ENCODE data around the gene TMEM154.

TMEM154 gene

DNA sequence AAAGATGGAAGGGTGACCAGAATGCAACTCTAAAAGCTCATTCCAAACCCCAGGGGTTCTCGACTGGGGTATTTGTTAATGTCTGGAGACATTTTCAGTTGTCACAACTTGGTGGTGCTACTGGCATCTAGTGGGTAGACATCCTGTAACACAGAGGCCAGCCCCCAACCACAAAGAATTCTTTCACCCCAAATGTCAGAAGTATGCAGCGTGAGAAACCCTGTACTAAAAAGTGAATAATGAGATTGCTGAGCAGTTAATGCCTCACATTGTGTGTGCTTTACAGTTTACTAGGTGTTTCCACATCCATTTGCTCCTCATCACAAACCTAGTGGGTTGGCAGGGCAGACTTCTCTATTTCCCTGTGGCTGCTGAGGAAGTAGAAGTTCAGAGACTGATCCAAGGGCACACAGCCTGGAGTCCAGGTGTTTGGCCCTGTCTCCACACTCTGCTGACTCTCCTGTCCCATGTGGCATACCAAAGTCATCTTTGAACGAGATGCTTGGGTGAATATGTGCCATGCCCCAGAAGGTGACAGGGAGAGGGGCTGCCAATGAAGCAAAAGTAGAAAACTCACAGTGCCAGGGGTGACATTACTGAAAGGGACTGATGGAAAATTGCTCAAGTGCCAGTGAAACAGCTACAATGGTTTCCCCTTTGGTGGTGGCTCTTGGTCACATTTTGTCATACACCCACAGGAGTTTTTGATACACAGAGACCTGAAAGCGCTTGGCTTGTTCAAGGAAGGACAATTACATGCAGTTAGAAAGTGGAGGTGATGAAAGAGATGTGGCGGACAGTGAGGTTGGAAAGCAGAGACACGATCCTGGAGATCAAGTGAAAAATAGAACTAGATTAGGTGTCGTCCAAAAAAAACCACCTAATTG is 10.1 kb upstream of the TMEM154 start:
- H3K36me3 ChIP-seq (replicated peaks; ENCODE audit: low read depth, low read length), result no peaks in the 10 kb centered on the region
- no peaks in the 10 kb centered on the region for H3K9me3 ChIP-seq (ENCODE audit: insufficient read depth, low read length)
- H3K4me2 ChIP-seq (ENCODE audit: low read length), result no peak overlapping the region
- no peak overlapping the region for H2AFZ ChIP-seq (ENCODE audit: low read depth, low read length)
- H3K4me3 ChIP-seq (ENCODE audit: low read length), result no peak overlapping the region
- peaks cover 4% of the 10 kb centered on the region for H3K4me1 ChIP-seq (ENCODE audit: low read length)
- no peak for TF ChIP-seq EZH2phosphoT487 (IDR thresholded peaks at IDR 0.05; ENCODE audit: low read depth)
- TF ChIP-seq, protein P1, sequence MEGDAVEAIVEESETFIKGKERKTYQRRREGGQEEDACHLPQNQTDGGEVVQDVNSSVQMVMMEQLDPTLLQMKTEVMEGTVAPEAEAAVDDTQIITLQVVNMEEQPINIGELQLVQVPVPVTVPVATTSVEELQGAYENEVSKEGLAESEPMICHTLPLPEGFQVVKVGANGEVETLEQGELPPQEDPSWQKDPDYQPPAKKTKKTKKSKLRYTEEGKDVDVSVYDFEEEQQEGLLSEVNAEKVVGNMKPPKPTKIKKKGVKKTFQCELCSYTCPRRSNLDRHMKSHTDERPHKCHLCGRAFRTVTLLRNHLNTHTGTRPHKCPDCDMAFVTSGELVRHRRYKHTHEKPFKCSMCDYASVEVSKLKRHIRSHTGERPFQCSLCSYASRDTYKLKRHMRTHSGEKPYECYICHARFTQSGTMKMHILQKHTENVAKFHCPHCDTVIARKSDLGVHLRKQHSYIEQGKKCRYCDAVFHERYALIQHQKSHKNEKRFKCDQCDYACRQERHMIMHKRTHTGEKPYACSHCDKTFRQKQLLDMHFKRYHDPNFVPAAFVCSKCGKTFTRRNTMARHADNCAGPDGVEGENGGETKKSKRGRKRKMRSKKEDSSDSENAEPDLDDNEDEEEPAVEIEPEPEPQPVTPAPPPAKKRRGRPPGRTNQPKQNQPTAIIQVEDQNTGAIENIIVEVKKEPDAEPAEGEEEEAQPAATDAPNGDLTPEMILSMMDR (IDR thresholded peaks at IDR 0.05; ENCODE audit: low read depth, low read length), result peak; percentile 9; the same call in 1 of the 2 replicates
- no peaks in the 10 kb centered on the region for H3K79me2 ChIP-seq (ENCODE audit: low read length)
- H3K27me3 ChIP-seq (ENCODE audit: low read depth, low read length), result peaks cover 89% of the 10 kb centered on the region
- no peak overlapping the region for H3K27ac ChIP-seq (ENCODE audit: low read length)
- H3K9ac ChIP-seq (ENCODE audit: low read length), result no peak overlapping the region
- H4K20me1 ChIP-seq (ENCODE audit: insufficient read depth, low read length), result no peaks in the 10 kb centered on the region

DNA sequence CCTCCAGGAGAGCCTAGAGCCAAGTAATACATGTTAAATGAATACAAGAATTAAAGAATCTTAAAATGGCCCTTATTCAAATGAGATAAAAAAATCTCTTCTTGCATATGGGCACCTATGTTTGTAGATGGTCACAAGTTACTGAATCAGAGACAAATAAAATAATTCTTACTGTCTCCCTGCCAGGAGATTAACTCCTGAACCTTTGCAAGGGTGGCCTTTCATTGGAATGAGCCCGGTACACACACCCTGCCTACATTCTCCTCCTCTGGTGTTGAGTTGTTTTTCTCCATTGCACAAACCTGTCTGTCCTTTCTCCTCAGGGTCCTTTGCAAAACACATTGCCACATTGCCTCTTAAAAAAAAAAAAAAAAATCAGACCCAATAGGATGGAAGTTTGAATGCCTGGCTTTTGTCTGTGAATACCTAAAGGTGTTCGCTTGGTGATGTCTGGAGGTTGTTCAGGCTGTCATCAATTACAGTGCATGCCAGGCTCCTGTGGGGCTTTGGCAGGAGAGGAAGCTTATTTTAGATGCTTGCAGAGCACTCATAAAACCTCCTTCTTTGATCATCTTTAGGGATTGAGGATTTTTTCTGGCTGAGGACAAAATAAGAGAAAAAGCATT is 8.3 kb upstream of the TMEM154 start:
- Histone ChIP-seq H3K4me1 (ENCODE audit: low read length) (peaks cover 22% of the 10 kb centered on the region), H3K4me3 (ENCODE audit: low read length) (no peak overlapping the region), H3K27me3 (ENCODE audit: low read depth, low read length) (peaks cover 87% of the 10 kb centered on the region), H3K9me3 (ENCODE audit: insufficient read depth, low read length) (no peaks in the 10 kb centered on the region), H3K36me3 (replicated peaks; ENCODE audit: low read depth, low read length) (no peaks in the 10 kb centered on the region), H3K4me2 (ENCODE audit: low read length) (no peak overlapping the region), H3K79me2 (ENCODE audit: low read length) (no peaks in the 10 kb centered on the region), H2AFZ (ENCODE audit: low read depth, low read length) (no peak overlapping the region), H4K20me1 (ENCODE audit: insufficient read depth, low read length) (0 out of 2 replicates have a peak, but pooled peaks cover 4% of the 10 kb centered on the region), H3K9ac (ENCODE audit: low read length) (no peak overlapping the region), H3K27ac (ENCODE audit: low read length) (no peak overlapping the region)
- TF ChIP-seq, protein P1 (IDR thresholded peaks at IDR 0.05; ENCODE audit: low read depth, low read length), result no peak
- no peak for TF ChIP-seq EZH2phosphoT487 (IDR thresholded peaks at IDR 0.05; ENCODE audit: low read depth)

DNA sequence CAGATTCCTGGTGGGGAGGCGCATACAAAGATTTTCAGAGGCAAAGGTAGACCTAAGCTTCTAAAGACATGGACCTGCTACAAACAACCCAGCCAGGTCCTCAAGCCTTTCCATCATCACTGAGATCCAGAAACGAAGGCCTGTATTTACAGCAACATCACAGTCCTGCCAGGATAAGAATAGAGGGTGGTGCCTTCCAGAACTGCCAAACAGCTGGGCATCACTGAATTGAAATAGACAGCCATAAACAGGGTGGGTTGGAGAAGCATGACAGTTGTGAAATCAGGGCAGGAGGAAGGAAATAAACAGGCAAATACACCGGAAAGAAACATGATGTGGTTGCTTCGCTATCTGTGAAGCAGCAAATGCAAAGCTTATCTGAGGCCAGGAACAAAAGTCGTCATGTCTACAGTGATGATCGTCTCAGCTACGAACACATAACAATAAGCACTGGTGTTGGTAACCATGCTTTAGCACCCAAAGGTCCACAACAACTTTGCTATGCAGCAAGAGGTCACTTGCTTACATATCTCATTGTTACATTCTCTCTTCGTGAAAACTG is 6.7 kb upstream of the TMEM154 start:
- no peak overlapping the region for H3K27ac ChIP-seq (ENCODE audit: low read length)
- peaks cover 30% of the 10 kb centered on the region for H3K4me1 ChIP-seq (ENCODE audit: low read length)
- no peaks in the 10 kb centered on the region for H3K9me3 ChIP-seq (ENCODE audit: insufficient read depth, low read length)
- H3K4me2 ChIP-seq (ENCODE audit: low read length), result no peak overlapping the region
- no peak overlapping the region for H2AFZ ChIP-seq (ENCODE audit: low read depth, low read length)
- no peak overlapping the region for H3K4me3 ChIP-seq (ENCODE audit: low read length)
- no peaks in the 10 kb centered on the region for H3K79me2 ChIP-seq (ENCODE audit: low read length)
- H4K20me1 ChIP-seq (ENCODE audit: insufficient read depth, low read length), result 0 out of 2 replicates have a peak, but pooled peaks cover 4% of the 10 kb centered on the region
- peaks cover 83% of the 10 kb centered on the region for H3K27me3 ChIP-seq (ENCODE audit: low read depth, low read length)
- TF ChIP-seq, protein P1 (IDR thresholded peaks at IDR 0.05; ENCODE audit: low read depth, low read length), result no peak
- TF ChIP-seq EZH2phosphoT487 (IDR thresholded peaks at IDR 0.05; ENCODE audit: low read depth), result no peak
- H3K36me3 ChIP-seq (replicated peaks; ENCODE audit: low read depth, low read length), result no peaks in the 10 kb centered on the region
- H3K9ac ChIP-seq (ENCODE audit: low read length), result no peak overlapping the region

DNA sequence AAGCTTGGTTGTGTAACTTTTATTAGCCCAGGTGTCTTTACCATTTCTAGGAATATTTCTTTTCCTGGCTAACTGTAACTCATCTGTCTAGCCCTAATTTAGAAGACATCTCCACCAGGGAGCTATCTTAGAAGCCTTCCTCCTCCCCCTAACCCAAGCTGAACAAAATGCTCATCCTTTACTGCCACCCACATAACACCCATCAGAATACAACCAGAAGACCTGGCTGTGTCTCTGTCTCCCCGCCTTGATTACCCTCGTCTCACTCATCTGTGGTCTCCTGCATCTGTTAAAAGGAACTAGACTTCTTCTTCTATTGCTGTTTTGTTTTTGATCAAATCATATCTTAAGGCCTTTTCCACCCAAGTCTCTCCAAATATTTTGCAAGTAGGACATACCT is 4.8 kb upstream of the TMEM154 start:
- peak overlapping the region; percentile 24 for H3K4me3 ChIP-seq (ENCODE audit: low read length)
- peaks cover 45% of the 10 kb centered on the region for H3K4me1 ChIP-seq (ENCODE audit: low read length)
- no peaks in the 10 kb centered on the region for H3K9me3 ChIP-seq (ENCODE audit: insufficient read depth, low read length)
- no peak overlapping the region for H3K9ac ChIP-seq (ENCODE audit: low read length)
- H2AFZ ChIP-seq (ENCODE audit: low read depth, low read length), result no peak overlapping the region
- peaks cover 65% of the 10 kb centered on the region for H3K27me3 ChIP-seq (ENCODE audit: low read depth, low read length)
- no peaks in the 10 kb centered on the region for H3K36me3 ChIP-seq (replicated peaks; ENCODE audit: low read depth, low read length)
- H3K4me2 ChIP-seq (ENCODE audit: low read length), result peak overlapping the region; percentile 63
- no peaks in the 10 kb centered on the region for H3K79me2 ChIP-seq (ENCODE audit: low read length)
- TF ChIP-seq, protein P1 (IDR thresholded peaks at IDR 0.05; ENCODE audit: low read depth, low read length), result no peak
- no peak for TF ChIP-seq EZH2phosphoT487 (IDR thresholded peaks at IDR 0.05; ENCODE audit: low read depth)
- H3K27ac ChIP-seq (ENCODE audit: low read length), result no peak overlapping the region
- 0 out of 2 replicates have a peak, but pooled peaks cover 4% of the 10 kb centered on the region for H4K20me1 ChIP-seq (ENCODE audit: insufficient read depth, low read length)
